Upper lobe of left lung (tissue), 6 donors: Measurements from ENCODE around the gene RELL1. TPM values are rescaled to one million over a fixed set of nuclear protein-coding genes. Genes with fewer than 3 reads are reported as not detected.

Source experiments
- ATAC-seq, 2 donors: fragments of 200-7000 bp; cut with Tn5 transposase; one replicate each; pipeline ENCODE4 v1.9.1; 2022; ENCODE audit warnings: mild to moderate bottlenecking in 2 of 2, moderate library complexity in 2 of 2; ENCODE audit not compliant: low FRiP score in 2 of 2
- DNase-seq, 2 donors: peaks; one replicate each; pipeline ENCODE4 v3.0.0-alpha.2; 2019 to 2020
- H3K27ac ChIP-seq, 4 donors: fragments of 200-600 bp; sonication (generic); one replicate each; pipeline ENCODE4 v1.5.1; 2016 to 2019
- H3K27me3 ChIP-seq, 4 donors: fragments of 200-600 bp; sonication (generic); one replicate each; pipeline ENCODE4 v1.5.1; 2017 to 2019
- H3K36me3 ChIP-seq, 4 donors: fragments of 200-600 bp; sonication (generic); one replicate each; pipeline ENCODE4 v1.5.1; 2016 to 2019
- H3K4me1 ChIP-seq, 4 donors: fragments of 200-600 bp; sonication (generic); one replicate each; pipeline ENCODE4 v1.5.1; 2018 to 2019
- H3K4me3 ChIP-seq, 4 donors: fragments of 200-600 bp; sonication (generic); one replicate each; pipeline ENCODE4 v1.5.1; 2017 to 2019; ENCODE audit warnings: mild to moderate bottlenecking in 2 of 4, moderate library complexity in 1 of 4
- H3K9me3 ChIP-seq, 4 donors: fragments of 200-600 bp; sonication (generic); one replicate each; pipeline ENCODE4 v1.5.1; 2018 to 2019
- EP300 ChIP-seq, 4 donors: sonication (generic); formaldehyde crosslinking; IDR thresholded peaks; one replicate each; pipeline ENCODE4 v1.5.1; 2017; ENCODE audit warnings: antibody characterized with exemption in 4 of 4, control low read depth in 2 of 4
- POLR2A ChIP-seq, 4 donors: fragments of 450-650 bp; IDR thresholded peaks; one replicate each; pipeline ENCODE4 v1.5.1; 2016 to 2017; ENCODE audit warnings: antibody characterized with exemption in 4 of 4, mild to moderate bottlenecking in 2 of 4
- POLR2AphosphoS5 ChIP-seq, 2 donors: sonication (generic); formaldehyde crosslinking; IDR thresholded peaks; one replicate each; pipeline ENCODE4 v1.5.1; 2017; ENCODE audit warnings: antibody characterized with exemption in 2 of 2
- WGBS, 2 donors: methylation state at CpG; one replicate each; pipeline ENCODE4 v1.1.5; 2017 to 2018; 5-methylcytosine and 5-hydroxymethylcytosine counted together
- total RNA-seq, 6 donors: library from RNA; depleted of rRNA in 4 of 6; stranded (reverse); fragments of >200 nt in 4 of 6; gene quantifications; one replicate each; pipeline versions ENCODE4 v1.1.0 to v1.2.1, GENCODE V29; 2016 to 2021
- TF ChIP-seq, protein P1 (sequence below), 6 experiments: fragments of 450-650 bp in 4 of 6; fragments of 200-600 bp in 2 of 6; sonication (generic) in 2 of 6; IDR thresholded peaks; one replicate each; pipeline ENCODE4 v1.5.1; 2016 to 2019; ENCODE audit warnings: antibody characterized with exemption in 6 of 6
- donor health status: DM: no; HTN: no; CAD: no; lungs with moderate emphysema.
- donor health status: DM: no; HTN: yes; CAD: no; lungs with severe emphysema.

RELL1 gene
- total RNA-seq, 6 donors from 2014 or later: 21.2 to 58.8 (median 40.7) TPM

DNA sequence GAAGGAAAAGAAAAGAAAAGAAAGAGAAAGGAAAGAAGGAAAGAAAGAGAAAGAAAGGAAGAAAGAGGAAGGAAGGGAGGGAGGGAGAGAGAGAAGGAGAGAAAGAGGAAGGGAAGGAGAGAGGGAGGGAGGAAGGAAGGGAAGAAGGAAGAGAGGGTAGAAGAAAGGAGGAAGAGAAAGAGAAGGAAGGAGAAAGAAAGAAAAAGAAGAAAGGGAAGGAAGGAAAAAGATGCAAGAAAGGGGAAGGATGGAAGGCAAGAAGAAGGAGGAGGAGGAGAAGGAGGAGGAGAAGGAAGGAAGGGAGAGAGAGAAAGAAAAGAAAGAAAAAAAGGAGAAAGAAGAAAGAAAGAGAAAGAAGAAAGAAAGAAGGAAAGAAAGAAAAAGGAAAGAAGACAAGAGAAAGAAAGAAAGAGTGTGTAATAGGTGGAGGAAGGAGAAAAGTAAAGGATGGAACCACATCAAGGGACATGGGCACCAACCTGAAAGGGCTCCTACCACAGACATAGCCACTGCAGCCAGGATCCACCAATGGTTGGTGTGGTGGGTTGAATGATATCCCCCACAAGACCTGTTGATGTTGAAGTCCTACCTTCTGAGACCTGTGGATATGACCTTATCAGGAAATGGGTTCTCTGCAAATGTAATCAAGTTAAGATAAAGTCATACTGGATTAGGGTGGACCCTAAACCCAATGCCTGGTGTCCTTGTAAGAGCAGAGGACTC lies 80.2 kb downstream of the RELL1 start:
- no peaks in the 10 kb centered on the region for H3K9me3 ChIP-seq
- no peak overlapping the region for H3K4me3 ChIP-seq
- no peaks in the 10 kb centered on the region for H3K36me3 ChIP-seq
- DNase-seq (no peak), ATAC-seq (no peak)
- no peaks in the 10 kb centered on the region for H3K27me3 ChIP-seq
- no peak overlapping the region for H3K27ac ChIP-seq
- TF ChIP-seq, protein P1, sequence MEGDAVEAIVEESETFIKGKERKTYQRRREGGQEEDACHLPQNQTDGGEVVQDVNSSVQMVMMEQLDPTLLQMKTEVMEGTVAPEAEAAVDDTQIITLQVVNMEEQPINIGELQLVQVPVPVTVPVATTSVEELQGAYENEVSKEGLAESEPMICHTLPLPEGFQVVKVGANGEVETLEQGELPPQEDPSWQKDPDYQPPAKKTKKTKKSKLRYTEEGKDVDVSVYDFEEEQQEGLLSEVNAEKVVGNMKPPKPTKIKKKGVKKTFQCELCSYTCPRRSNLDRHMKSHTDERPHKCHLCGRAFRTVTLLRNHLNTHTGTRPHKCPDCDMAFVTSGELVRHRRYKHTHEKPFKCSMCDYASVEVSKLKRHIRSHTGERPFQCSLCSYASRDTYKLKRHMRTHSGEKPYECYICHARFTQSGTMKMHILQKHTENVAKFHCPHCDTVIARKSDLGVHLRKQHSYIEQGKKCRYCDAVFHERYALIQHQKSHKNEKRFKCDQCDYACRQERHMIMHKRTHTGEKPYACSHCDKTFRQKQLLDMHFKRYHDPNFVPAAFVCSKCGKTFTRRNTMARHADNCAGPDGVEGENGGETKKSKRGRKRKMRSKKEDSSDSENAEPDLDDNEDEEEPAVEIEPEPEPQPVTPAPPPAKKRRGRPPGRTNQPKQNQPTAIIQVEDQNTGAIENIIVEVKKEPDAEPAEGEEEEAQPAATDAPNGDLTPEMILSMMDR (IDR thresholded peaks at IDR 0.05): no peak
- TF ChIP-seq POLR2AphosphoS5 (IDR thresholded peaks at IDR 0.05): no peak
- TF ChIP-seq POLR2A (IDR thresholded peaks at IDR 0.05): no peak
- TF ChIP-seq EP300 (IDR thresholded peaks at IDR 0.05): no peak
- peaks cover 0 to 8% (median 4%) of the 10 kb centered on the region in 4 donors for H3K4me1 ChIP-seq

DNA sequence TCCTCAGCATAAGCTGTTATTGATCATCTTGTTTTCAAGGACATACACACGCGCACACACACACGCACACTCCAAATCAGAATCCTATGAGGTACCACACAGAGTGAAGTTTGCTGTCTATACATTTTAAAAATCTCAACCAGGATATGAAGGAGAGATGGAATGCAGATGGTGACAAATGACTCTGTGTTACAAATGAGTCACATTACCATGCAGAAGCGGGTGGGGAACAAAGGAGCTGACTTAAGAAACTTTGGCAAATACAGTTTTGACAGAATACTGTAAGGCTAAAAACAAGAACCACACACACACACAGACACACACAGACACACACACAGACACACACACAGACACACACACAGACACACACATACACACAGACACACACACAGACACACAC lies 81.7 kb downstream of the RELL1 start:
- no peak for DNase-seq
- Histone ChIP-seq H3K36me3 (no peaks in the 10 kb centered on the region), H3K27me3 (no peaks in the 10 kb centered on the region), H3K27ac (no peak overlapping the region), H3K4me1 (peaks cover 0 to 8% (median 4%) of the 10 kb centered on the region in 4 donors), H3K9me3 (no peaks in the 10 kb centered on the region), H3K4me3 (no peak overlapping the region)
- no peak for TF ChIP-seq POLR2AphosphoS5 (IDR thresholded peaks at IDR 0.05)
- no peak for TF ChIP-seq EP300 (IDR thresholded peaks at IDR 0.05)
- TF ChIP-seq, protein P1 (IDR thresholded peaks at IDR 0.05): no peak
- no peak for TF ChIP-seq POLR2A (IDR thresholded peaks at IDR 0.05)
- no peak for ATAC-seq
- 91 to 92% methylated on average over 4 of the region's 4 CpGs for WGBS, 2 donors

DNA sequence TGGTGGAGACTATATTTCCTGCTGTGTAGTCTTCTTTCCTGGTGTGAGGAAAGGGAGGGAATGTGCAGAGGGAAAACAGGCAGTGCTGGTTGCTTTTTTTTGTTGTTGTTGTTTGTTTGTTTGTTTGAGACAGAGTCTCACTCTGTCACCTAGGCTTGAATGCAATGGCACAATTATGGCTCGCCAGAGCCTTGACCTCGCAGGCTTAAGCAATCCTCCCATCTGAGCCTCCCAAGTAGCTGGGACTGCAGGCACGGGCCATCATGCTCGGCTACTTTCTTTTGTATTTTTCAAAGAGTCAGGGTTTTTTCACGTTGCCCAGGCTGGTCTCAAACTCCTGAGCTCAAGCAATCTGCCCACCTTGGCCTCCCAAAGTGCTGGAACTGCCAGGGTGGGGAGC lies 82.5 kb downstream of the RELL1 start:
- H3K36me3 ChIP-seq: no peaks in the 10 kb centered on the region
- no peak for TF ChIP-seq POLR2A (IDR thresholded peaks at IDR 0.05)
- TF ChIP-seq EP300 (IDR thresholded peaks at IDR 0.05): no peak
- TF ChIP-seq, protein P1 (IDR thresholded peaks at IDR 0.05): no peak
- TF ChIP-seq POLR2AphosphoS5 (IDR thresholded peaks at IDR 0.05): no peak
- no peaks in the 10 kb centered on the region for H3K27me3 ChIP-seq
- DNase-seq (no peak), ATAC-seq (no peak)
- H3K9me3 ChIP-seq: no peaks in the 10 kb centered on the region
- no peak overlapping the region for H3K27ac ChIP-seq
- WGBS, 2 donors: 89 to 90% methylated on average over 5 of the region's 5 CpGs
- H3K4me1 ChIP-seq: peaks cover 0 to 8% (median 4%) of the 10 kb centered on the region in 4 donors
- no peak overlapping the region for H3K4me3 ChIP-seq

DNA sequence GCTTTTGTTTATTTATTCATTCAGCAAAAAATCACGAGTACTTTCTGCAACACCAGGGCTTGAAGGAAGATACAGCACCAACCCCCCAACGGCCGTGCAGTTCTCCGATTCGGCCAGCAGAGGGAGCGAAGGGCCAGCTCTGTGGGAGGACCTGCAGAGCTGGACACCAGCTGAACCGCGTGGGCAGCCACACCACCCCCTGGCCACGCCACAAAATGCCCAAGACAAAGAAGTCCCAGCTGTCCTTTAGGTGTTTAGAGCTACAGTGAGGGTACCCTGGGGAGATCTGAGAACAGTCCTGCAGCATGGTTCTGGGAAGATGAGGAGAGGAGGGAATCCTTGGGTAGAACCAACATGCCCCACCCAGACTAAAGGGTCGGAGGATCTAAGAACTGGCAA lies 83.1 kb downstream of the RELL1 start:
- ATAC-seq (peak; percentile 92 to 96), DNase-seq (peak; percentile 84 to 89)
- H3K36me3 ChIP-seq: no peaks in the 10 kb centered on the region
- no peak overlapping the region for H3K27ac ChIP-seq
- H3K4me1 ChIP-seq: peaks cover 0 to 8% (median 4%) of the 10 kb centered on the region in 4 donors
- H3K9me3 ChIP-seq: no peaks in the 10 kb centered on the region
- 9 to 11% methylated on average over 10 of the region's 10 CpGs for WGBS, 2 donors
- no peaks in the 10 kb centered on the region for H3K27me3 ChIP-seq
- TF ChIP-seq, protein P1 (IDR thresholded peaks at IDR 0.05): peak; percentile 88 to 99 (median 94)
- TF ChIP-seq POLR2A (IDR thresholded peaks at IDR 0.05) (no peak), POLR2AphosphoS5 (IDR thresholded peaks at IDR 0.05) (no peak), EP300 (IDR thresholded peaks at IDR 0.05) (no peak)
- H3K4me3 ChIP-seq: no peak overlapping the region
